Measurements from ENCODE around the gene PSTPIP1. TPM values are rescaled to one million over a fixed set of nuclear protein-coding genes. Genes with fewer than 3 reads are reported as not detected.

The PSTPIP1 gene
- total RNA-seq, 1 donor from 2014 or later = not detected

GRCh38 chr15:77027697-77028450 is 32.9 kb downstream of the PSTPIP1 start:
- H3K9me3 Mint-ChIP-seq (ENCODE audit: low read depth) = no peaks in the 10 kb centered on the region
- TF ChIP-seq, protein P1, sequence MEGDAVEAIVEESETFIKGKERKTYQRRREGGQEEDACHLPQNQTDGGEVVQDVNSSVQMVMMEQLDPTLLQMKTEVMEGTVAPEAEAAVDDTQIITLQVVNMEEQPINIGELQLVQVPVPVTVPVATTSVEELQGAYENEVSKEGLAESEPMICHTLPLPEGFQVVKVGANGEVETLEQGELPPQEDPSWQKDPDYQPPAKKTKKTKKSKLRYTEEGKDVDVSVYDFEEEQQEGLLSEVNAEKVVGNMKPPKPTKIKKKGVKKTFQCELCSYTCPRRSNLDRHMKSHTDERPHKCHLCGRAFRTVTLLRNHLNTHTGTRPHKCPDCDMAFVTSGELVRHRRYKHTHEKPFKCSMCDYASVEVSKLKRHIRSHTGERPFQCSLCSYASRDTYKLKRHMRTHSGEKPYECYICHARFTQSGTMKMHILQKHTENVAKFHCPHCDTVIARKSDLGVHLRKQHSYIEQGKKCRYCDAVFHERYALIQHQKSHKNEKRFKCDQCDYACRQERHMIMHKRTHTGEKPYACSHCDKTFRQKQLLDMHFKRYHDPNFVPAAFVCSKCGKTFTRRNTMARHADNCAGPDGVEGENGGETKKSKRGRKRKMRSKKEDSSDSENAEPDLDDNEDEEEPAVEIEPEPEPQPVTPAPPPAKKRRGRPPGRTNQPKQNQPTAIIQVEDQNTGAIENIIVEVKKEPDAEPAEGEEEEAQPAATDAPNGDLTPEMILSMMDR (IDR thresholded peaks at IDR 0.05; ENCODE audit: unreplicated experiment) = no peak
- H3K27me3 Mint-ChIP-seq = peaks cover 29% of the 10 kb centered on the region
- no peak overlapping the region for H3K4me3 Mint-ChIP-seq (ENCODE audit: low read depth)
- peak; percentile 7 for DNase-seq (ENCODE audit: low spot score, unreplicated experiment)
- H3K36me3 Mint-ChIP-seq (ENCODE audit: insufficient read depth) = no peaks in the 10 kb centered on the region
- H3K4me1 Mint-ChIP-seq (ENCODE audit: low read depth) = no peaks in the 10 kb centered on the region
- H3K27ac Mint-ChIP-seq = no peak overlapping the region

GRCh38 chr15:77028451-77029165 is 33.7 kb downstream of the PSTPIP1 start:
- H3K27ac Mint-ChIP-seq = no peak overlapping the region
- no peak overlapping the region for H3K4me3 Mint-ChIP-seq (ENCODE audit: low read depth)
- H3K27me3 Mint-ChIP-seq = peaks cover 23% of the 10 kb centered on the region
- no peaks in the 10 kb centered on the region for H3K9me3 Mint-ChIP-seq (ENCODE audit: low read depth)
- H3K36me3 Mint-ChIP-seq (ENCODE audit: insufficient read depth) = no peaks in the 10 kb centered on the region
- no peaks in the 10 kb centered on the region for H3K4me1 Mint-ChIP-seq (ENCODE audit: low read depth)
- TF ChIP-seq, protein P1 (IDR thresholded peaks at IDR 0.05; ENCODE audit: unreplicated experiment) = no peak
- DNase-seq (ENCODE audit: low spot score, unreplicated experiment) = peak; percentile 6

DNA sequence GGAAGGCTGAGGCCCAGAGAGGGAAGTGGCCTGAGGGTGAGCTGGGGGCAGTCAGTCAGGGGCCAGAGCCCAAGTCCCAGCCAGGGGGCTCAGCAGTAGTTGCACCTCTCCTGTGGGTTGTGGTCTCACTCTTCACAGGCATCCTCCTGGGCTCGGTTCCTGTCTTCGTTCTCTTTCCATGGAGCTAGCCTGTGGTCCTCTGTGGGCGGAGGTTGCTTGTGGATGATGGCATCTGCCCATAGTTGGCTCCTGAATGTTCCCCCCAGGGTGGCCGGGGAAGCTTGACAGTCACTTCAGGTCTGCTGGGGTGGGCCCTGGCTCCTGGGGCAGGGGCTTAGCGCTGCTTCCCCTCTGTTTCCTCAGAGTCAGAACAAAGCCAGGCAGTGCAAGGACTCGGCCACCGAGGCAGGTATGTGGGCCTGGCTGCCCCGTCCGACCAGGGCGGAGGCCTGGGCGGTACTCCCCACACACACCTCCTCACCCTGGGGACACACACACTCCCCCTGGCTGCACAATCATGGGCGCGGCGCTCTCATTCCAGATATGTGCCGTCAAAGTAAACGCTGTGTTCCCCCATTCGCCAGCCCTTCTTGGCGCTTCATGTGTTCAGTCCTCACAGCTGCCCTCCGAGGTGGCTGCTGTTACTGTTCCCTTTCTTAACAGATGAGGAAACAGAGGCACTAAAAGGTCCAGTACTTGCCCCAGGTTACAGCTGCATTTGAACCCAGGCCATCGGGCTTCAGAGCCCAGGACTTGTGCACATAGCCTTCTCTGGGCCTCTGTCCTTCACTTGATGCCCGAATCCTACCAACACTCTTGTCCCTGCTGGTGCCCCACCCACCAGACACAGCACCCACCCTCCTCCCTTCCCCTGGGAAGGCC is 34.5 kb downstream of the PSTPIP1 start:
- H3K36me3 Mint-ChIP-seq (ENCODE audit: insufficient read depth) = no peaks in the 10 kb centered on the region
- TF ChIP-seq, protein P1 (IDR thresholded peaks at IDR 0.05; ENCODE audit: unreplicated experiment) = no peak
- peak; percentile 8 for DNase-seq (ENCODE audit: low spot score, unreplicated experiment)
- H3K27me3 Mint-ChIP-seq = peaks cover 17% of the 10 kb centered on the region
- no peak overlapping the region for H3K4me3 Mint-ChIP-seq (ENCODE audit: low read depth)
- no peak overlapping the region for H3K27ac Mint-ChIP-seq
- peaks cover 2% of the 10 kb centered on the region for H3K4me1 Mint-ChIP-seq (ENCODE audit: low read depth)
- no peaks in the 10 kb centered on the region for H3K9me3 Mint-ChIP-seq (ENCODE audit: low read depth)

- no peak overlapping the region for H3K27ac Mint-ChIP-seq
- TF ChIP-seq, protein P1 (IDR thresholded peaks at IDR 0.05; ENCODE audit: unreplicated experiment) = no peak
- peaks cover 2% of the 10 kb centered on the region for H3K4me1 Mint-ChIP-seq (ENCODE audit: low read depth)
- H3K36me3 Mint-ChIP-seq (ENCODE audit: insufficient read depth) = no peaks in the 10 kb centered on the region
- peak; percentile 8 for DNase-seq (ENCODE audit: low spot score, unreplicated experiment)
- H3K9me3 Mint-ChIP-seq (ENCODE audit: low read depth) = no peaks in the 10 kb centered on the region
- no peak overlapping the region for H3K4me3 Mint-ChIP-seq (ENCODE audit: low read depth)
- peaks cover 16% of the 10 kb centered on the region for H3K27me3 Mint-ChIP-seq
These were observed 35.4 kb downstream of the PSTPIP1 start for GRCh38 chr15:77030048-77030927.

Measured in progenitor cell of endocrine pancreas (in vitro differentiated cells).